Effector CD8-positive, alpha-beta T cell (primary cell): Measurements from ENCODE around the gene SBNO2.

Experiments used
- DNase-seq: peaks from one replicate; lab custom pipeline; 2025; lab: John Stamatoyannopoulos, UW

SBNO2 gene

DNA sequence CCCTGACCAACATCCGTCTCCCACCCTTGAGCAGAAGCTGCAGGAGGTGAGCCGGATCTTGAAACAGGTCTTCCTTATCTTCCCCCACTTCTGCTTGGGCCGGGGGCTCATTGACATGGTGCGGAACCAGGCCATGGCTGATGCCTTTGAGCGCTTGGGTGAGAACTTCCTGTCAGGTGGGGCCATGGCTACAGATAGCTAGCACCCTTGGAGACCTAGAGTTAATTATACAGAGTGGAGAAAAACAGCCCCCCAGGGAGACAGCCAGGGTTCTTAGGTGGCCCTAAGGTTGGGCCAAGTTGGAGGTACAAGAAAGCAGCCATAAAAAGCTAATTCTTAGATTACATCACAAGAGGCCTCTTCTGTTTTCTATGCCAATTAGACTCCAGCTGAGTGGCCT is 116.0 kb downstream of the SBNO2 start:
- no peak for DNase-seq
